Esophagus mucosa (tissue), 1 donor: Measurements from ENCODE around the gene OSTM1. TPM values are rescaled to one million over a fixed set of nuclear protein-coding genes. Genes with fewer than 3 reads are reported as not detected.
A peak's percentile ranks its signal among the peaks of the same experiment; 100 is the strongest.
"Not testable (repeated sequence)": the region's sequence is repeated elsewhere in the genome, so short reads cannot be mapped to it uniquely, and the experiment has no call there.

Experiments used
- ATAC-seq: fragments of 200-7000 bp; cut with Tn5 transposase; one replicate; pipeline ENCODE4 v1.9.1; 2020
- total RNA-seq: library from RNA; stranded (reverse); gene quantifications from one replicate; pipeline ENCODE4 v1.2.4, GENCODE V29; 2023
- donor health status: DM: yes; HTN: yes; CAD: no.

OSTM1 gene
- total RNA-seq, 1 donor from 2014 or later, result 12.8 TPM

DNA sequence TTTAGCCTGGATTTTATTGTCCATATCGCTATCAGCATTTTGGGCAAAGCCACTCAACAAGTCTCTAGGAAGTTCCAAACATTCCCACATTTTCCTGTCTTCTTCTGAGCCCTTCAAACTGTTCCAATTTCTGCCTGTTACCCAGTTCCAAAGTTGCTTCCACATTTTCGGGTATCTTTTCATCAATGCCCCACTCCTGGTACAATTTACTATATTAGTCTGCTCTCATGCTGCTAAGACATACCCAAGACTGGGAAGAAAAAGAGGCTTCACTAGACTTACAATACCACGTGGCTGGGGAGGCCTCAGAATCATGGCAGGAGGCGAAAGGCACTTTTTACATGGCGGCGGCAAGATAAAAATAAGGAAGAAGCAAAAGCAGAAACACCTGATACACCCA is 58.3 kb downstream of the OSTM1 start:
- not testable (repeated sequence) for ATAC-seq

- no peak for ATAC-seq
Measured at GRCh38 chr6:108013787-108014439, 60.6 kb downstream of the OSTM1 start.

DNA sequence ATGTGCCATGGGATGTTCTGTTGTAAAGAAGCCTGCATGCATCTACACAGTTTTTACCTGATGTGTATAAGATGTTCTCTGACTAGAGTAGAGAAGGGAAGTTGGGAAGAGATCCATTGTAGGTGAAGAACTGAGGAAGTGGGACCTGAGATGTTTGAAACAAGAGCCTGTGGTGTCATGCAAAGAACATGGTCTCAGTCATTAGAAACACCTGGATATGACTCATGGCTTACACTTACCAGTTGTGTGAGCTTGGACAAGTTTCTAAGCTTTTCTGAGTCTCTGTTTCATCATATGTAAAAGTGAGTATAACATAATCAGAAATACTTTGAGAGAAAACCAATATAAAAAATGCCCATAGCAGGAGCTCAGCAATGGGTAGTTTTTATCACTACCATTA is 64.6 kb downstream of the OSTM1 start:
- ATAC-seq, result peak; percentile 90

DNA sequence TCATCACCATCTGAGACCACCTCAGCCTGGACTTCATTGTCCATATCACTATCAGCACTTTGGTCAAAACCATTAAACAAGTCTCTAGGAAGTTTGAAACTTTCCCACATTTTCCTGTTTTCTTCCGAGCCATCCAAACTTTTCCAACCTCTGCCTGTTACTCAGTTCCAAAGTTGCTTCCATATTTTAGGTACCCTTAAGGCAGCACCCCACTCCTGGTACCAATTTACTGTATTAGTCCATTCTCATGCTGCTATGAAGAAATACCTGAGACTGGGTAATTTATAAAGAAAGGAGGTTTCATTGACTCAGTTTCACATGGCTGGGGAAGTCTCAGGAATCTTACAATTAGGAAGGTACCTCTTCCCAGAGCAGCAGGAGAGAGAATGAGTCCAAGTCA is 65.3 kb downstream of the OSTM1 start:
- not testable (repeated sequence) for ATAC-seq

DNA sequence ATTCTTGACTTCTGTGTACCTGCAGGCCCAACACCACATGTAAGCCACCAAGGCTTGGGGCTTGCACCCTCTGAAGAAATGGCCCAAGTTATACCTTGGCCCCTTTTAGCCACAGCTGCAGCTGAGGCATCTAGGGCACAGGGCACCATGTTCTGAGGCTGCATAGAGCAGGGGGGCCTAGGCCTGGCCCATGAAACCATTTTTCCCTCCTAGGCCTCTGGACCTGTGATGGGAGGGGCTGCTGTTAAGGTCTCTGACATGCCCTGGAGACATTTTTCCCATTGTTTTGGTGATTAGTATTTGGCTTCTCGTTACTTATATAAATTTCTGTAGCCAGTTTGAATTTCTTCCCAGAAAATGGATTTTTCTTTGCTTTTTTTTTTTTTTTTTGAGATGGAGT is 66.2 kb downstream of the OSTM1 start:
- no peak for ATAC-seq

GRCh38 chr6:108005961-108006360 is 68.6 kb downstream of the OSTM1 start:
- ATAC-seq, result no peak

DNA sequence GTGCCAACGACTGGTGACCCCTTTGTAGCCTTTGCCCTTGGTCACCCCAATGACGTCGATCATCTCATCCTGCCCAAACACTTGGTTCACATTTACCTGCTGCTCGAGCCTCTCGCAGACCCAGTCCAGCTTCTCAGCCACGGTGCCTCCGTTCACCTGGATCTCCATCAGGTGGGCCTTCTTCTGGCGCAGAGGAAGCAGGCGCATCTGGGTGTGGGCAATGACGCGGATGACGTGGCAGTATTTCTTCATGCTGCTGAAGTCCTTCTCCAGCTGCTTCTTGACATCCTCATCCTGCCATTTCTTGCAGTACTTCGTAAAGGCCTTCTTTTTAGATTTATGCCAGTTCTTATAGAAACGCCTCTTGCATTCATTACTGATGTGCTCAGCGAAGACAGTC is 69.7 kb downstream of the OSTM1 start:
- no peak for ATAC-seq

GRCh38 chr6:108002365-108003221 is 71.9 kb downstream of the OSTM1 start:
- peak; percentile 94 for ATAC-seq

GRCh38 chr6:108001696-108002231 is 72.8 kb downstream of the OSTM1 start:
- ATAC-seq, result no peak

DNA sequence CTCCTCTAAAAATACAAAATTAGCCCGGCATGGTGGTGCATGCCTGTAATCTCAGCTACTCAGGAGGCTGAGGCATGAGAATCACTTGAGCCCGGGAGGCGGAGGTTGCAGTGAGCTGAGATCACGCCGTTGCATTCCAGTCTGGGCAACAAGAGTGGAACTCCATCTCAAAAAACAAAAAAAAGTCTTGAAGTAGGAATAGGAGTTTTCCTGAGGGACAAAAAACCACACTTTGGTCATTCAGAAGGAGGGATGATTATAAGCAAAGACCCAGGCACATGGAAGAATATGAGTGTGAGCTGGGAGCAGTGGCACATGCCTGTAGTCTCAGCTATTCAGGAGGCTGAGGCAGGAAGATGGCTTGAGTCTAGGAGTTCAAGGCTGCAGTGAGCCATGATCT is 74.3 kb downstream of the OSTM1 start:
- not testable (repeated sequence) for ATAC-seq

- no peak for ATAC-seq
Measured at GRCh38 chr6:107999341-107999740, 75.2 kb downstream of the OSTM1 start.

GRCh38 chr6:107991772-107992550 is 82.6 kb downstream of the OSTM1 start:
- peak; percentile 68 for ATAC-seq

Other genes with a start within 250 kb of the OSTM1 start
- 47.0 TPM for gene SEC63, start 116.5 kb downstream of the OSTM1 start, total RNA-seq
- 0.08 TPM for gene NR2E1, start 91.3 kb upstream of the OSTM1 start, total RNA-seq
- 107 TPM for gene SNX3, start 186.3 kb upstream of the OSTM1 start, total RNA-seq
- 7.6 TPM for gene AFG1L, start 220.3 kb upstream of the OSTM1 start, total RNA-seq